Naive B cell (primary cell): ENCODE measurements around the gene DLK1. TPM values are rescaled to one million over a fixed set of nuclear protein-coding genes. Genes with fewer than 3 reads are reported as not detected.

Source experiments
- ATAC-seq, 2 donors: fragments of 150-1000 bp; cut with Tn5 transposase; 2 replicates each; pipeline ENCODE4 v1.10.0; 2021; ENCODE audit warnings: low read depth in 2 of 2, mild to moderate bottlenecking in 2 of 2, moderate library complexity in 2 of 2
- DNase-seq: peaks from one replicate; pipeline ENCODE4 v3.0.0; 2022
- H3K27ac Mint-ChIP-seq, 6 donors: one replicate each; pipeline ENCODE4 v1.8.0; 2020 to 2022; ENCODE audit warnings: mild to moderate bottlenecking in 6 of 6, mixed read lengths in 6 of 6, moderate library complexity in 5 of 6, inconsistent platforms in 2 of 6
- H3K27me3 Mint-ChIP-seq, 3 donors: one replicate each; pipeline ENCODE4 v1.8.0; 2021 to 2022; ENCODE audit warnings: mixed read lengths in 3 of 3, mild to moderate bottlenecking in 1 of 3
- H3K36me3 Mint-ChIP-seq, 2 donors: one replicate each; pipeline ENCODE4 v1.8.0; 2020 to 2022; ENCODE audit warnings: mixed read lengths in 2 of 2, inconsistent platforms in 1 of 2, mild to moderate bottlenecking in 1 of 2
- H3K4me1 Mint-ChIP-seq, 3 donors: one replicate each; pipeline ENCODE4 v1.8.0; 2020 to 2022; ENCODE audit warnings: mixed read lengths in 3 of 3, inconsistent platforms in 1 of 3, mild to moderate bottlenecking in 1 of 3, moderate library complexity in 1 of 3
- H3K4me3 Mint-ChIP-seq, 8 donors: one replicate each; pipeline ENCODE4 v1.8.0; 2020 to 2022; ENCODE audit warnings: mild to moderate bottlenecking in 8 of 8, mixed read lengths in 8 of 8, moderate library complexity in 8 of 8, inconsistent platforms in 2 of 8
- H3K9me3 Mint-ChIP-seq, 7 donors: one replicate each; pipeline ENCODE4 v1.8.0; 2020 to 2022; ENCODE audit warnings: mixed read lengths in 7 of 7, mild to moderate bottlenecking in 5 of 7, inconsistent platforms in 2 of 7, moderate library complexity in 1 of 7
- polyA plus RNA-seq, 6 donors: library from polyadenylated mRNA; unstranded; fragments of 300-500 nt; fragmentation: Illumina TruSeq; gene quantifications; one replicate each; pipeline ENCODE4 v1.2.3, GENCODE V29; 2021; ENCODE audit warnings: low read depth in 6 of 6

DLK1 gene
- polyA plus RNA-seq, 6 donors from 2014 or later, result not detected

DNA sequence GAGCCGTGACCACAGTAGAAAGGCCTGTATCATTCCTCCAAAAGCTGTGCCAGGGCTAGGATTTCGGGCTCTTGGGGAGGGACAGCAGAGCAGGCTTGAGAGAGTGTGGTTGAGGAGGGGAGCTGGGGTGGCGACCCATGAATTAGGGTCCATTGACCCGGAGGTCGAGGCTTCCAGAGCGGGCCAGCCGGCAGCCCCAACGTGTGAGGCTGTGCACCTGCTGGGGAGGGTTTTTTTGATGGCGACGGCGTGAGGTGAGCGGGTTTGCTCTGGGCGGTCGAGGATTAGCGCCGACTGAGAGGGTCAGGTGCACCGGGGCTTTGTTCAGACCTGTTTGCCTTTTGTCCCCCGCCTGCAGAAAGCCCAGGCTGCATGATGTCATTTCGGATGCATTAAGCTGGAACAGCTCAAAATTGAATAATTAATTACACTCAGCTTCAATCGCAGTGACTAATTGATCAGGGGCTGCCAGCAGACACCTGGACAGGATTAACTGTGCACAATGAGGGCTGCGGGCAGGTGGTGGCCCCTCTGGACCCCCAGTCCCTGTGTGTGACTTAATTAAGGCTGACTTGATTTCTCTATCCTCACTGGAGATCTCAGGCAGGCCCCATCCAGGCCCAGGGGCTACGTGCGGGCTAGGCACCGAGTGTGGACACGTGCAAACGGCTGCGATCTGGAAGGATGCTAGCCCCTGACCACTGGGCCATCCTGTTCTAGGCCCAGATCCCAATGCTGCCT is 57.1 kb downstream of the DLK1 start:
- H3K9me3 Mint-ChIP-seq, result peaks cover 0 to 5% (median 0%) of the 10 kb centered on the region in 7 donors
- DNase-seq (no peak), ATAC-seq (no peak)
- H3K27me3 Mint-ChIP-seq, result peaks cover 3 to 17% (median 5%) of the 10 kb centered on the region in 3 donors
- H3K4me1 Mint-ChIP-seq, result peaks cover 0 to 6% (median 0%) of the 10 kb centered on the region in 3 donors
- H3K27ac Mint-ChIP-seq, result no peak overlapping the region
- no peaks in the 10 kb centered on the region for H3K36me3 Mint-ChIP-seq
- no peak overlapping the region for H3K4me3 Mint-ChIP-seq

DNA sequence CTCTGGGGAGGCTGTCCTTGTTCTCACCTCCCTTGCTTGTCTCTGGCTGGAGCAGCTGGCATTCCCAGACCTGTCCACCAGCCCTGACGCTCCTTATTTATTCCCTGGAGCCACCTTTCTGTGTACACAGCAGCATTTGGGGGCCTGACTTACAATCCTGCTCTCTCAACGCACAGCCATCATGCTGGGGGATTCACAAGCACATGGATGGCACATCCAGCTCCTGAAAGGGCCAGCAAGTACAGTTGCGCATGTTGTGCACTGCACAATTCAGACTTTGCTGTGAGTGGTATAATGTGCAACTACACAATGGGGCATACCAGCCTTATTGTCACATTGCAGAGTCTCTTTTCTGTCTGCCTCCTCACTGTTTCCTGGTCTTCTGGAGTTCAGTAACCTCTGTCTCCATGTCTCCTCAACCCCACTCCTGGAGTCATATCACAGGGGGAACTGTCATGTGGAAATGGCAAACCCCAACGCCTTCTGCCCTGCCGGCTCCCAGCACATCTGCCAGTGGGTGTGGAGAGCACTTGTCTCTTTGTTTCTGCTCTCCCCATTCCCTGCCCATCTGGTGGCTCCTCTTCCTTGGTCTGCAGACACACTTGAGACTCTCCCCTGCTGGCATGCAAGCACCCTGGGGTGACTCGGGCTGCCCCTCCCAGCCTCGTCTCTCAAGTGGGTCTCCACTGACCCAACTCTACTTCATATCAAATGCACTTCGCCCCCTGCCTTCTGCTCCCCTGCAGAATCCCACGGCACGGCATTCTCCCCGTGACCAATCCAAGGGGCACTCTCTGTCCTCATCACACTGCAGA is 58.0 kb downstream of the DLK1 start:
- Mint-ChIP-seq H3K27me3 (peaks cover 3 to 19% (median 5%) of the 10 kb centered on the region in 3 donors), H3K27ac (no peak overlapping the region), H3K9me3 (peaks cover 0 to 5% (median 0%) of the 10 kb centered on the region in 7 donors), H3K4me3 (no peak overlapping the region), H3K36me3 (no peaks in the 10 kb centered on the region), H3K4me1 (peaks cover 0 to 6% (median 0%) of the 10 kb centered on the region in 3 donors)
- DNase-seq (no peak), ATAC-seq (no peak)

DNA sequence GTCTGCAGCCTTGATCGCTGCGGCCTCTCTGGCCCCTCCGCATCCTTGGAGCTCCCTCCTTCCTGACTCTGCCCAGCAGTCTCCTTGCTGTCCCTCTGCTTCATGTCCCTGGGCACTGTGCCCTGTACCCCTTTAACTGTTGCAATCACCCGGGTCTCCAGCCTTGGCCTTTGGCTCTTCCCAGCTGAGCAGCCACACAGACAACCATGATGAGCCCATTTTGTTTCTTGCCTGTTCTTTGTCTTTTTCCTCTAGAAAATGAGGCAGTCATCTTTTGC is 58.6 kb downstream of the DLK1 start:
- H3K36me3 Mint-ChIP-seq, result no peaks in the 10 kb centered on the region
- no peak overlapping the region for H3K4me3 Mint-ChIP-seq
- H3K27me3 Mint-ChIP-seq, result peaks cover 3 to 19% (median 5%) of the 10 kb centered on the region in 3 donors
- ATAC-seq (no peak), DNase-seq (no peak)
- H3K4me1 Mint-ChIP-seq, result peaks cover 0 to 6% (median 0%) of the 10 kb centered on the region in 3 donors
- peaks cover 0 to 5% (median 0%) of the 10 kb centered on the region in 7 donors for H3K9me3 Mint-ChIP-seq
- no peak overlapping the region for H3K27ac Mint-ChIP-seq

DNA sequence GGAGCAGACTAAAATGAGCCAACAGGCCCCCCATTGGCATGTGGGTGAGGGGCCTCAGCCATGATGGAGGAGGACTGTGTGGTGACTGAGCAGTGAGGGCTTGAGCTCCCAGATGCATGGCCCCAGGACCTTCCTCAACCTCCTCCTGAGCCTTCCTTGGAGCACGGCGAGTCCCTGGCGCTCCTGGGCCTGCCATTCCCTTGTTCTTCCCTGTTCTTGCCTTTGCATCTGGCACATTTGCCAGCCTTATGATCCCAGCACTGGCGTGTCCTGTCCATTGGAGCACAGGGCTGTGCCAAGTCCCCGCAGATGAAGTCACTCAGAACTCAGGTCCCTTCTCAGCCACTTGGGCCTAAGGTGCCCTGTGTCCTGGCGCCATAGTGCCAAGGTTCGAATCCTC is 58.9 kb downstream of the DLK1 start:
- peaks cover 0 to 6% (median 0%) of the 10 kb centered on the region in 3 donors for H3K4me1 Mint-ChIP-seq
- H3K9me3 Mint-ChIP-seq, result peaks cover 0 to 5% (median 0%) of the 10 kb centered on the region in 7 donors
- peaks cover 3 to 19% (median 5%) of the 10 kb centered on the region in 3 donors for H3K27me3 Mint-ChIP-seq
- DNase-seq (no peak), ATAC-seq (no peak)
- no peak overlapping the region for H3K27ac Mint-ChIP-seq
- no peaks in the 10 kb centered on the region for H3K36me3 Mint-ChIP-seq
- H3K4me3 Mint-ChIP-seq, result no peak overlapping the region

DNA sequence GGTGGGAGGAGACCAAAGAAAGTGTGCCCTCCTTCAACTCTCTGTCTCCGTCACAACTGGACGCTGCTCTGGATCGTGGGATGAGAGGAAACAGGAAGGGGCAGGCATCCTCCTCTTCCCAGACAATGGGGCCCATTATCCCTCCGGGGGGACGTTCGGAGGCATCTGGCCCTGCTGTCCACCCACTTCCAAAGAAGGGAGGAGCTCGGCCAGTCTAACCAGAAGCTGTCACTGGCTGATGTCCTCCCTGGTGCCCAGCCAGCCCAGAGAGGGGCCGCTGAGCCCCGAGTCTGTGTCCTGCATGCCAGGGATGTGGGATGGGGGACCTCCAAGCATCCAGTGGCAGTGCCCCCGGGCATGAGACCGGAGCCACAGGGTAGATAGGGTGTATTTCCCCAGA is 59.4 kb downstream of the DLK1 start:
- H3K9me3 Mint-ChIP-seq, result peaks cover 0 to 5% (median 0%) of the 10 kb centered on the region in 7 donors
- H3K36me3 Mint-ChIP-seq, result no peaks in the 10 kb centered on the region
- peaks cover 0 to 6% (median 0%) of the 10 kb centered on the region in 3 donors for H3K4me1 Mint-ChIP-seq
- peaks cover 3 to 24% (median 8%) of the 10 kb centered on the region in 3 donors for H3K27me3 Mint-ChIP-seq
- ATAC-seq (no peak), DNase-seq (no peak)
- H3K27ac Mint-ChIP-seq, result no peak overlapping the region
- H3K4me3 Mint-ChIP-seq, result no peak overlapping the region

DNA sequence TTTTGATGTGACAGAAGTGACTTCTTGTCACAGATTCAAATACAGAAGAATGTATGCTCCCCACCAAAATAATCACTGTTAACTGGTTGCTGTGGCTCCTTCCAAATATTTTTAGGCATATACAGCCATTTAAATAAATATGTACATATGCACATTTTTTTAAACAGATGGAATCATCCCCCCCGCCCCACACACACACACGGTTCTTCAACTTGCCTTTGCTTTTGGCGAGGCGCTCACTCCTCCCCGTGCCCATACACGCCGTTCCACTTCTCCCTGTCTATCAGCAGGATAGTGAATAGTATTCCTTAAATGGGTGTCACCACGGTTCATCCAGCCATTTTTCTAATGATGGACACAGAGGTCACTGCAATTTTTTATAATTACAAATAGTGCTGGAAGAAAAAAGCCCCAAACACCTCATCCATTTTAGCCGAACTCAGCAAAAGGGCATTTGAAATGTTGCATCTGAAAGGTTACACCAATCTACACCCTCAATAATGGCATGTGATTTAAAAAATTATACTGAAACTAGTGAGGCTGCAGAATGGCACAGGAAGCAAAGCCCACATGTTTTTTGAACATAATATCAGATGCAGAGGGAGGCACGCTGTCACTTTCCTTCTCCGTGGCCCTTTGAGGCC is 60.0 kb downstream of the DLK1 start:
- H3K9me3 Mint-ChIP-seq, result peaks cover 0 to 5% (median 0%) of the 10 kb centered on the region in 7 donors
- no peak overlapping the region for H3K4me3 Mint-ChIP-seq
- no peaks in the 10 kb centered on the region for H3K36me3 Mint-ChIP-seq
- no peak overlapping the region for H3K27ac Mint-ChIP-seq
- peaks cover 3 to 28% (median 14%) of the 10 kb centered on the region in 3 donors for H3K27me3 Mint-ChIP-seq
- DNase-seq (no peak), ATAC-seq (no peak)
- peaks cover 0 to 6% (median 0%) of the 10 kb centered on the region in 3 donors for H3K4me1 Mint-ChIP-seq

DNA sequence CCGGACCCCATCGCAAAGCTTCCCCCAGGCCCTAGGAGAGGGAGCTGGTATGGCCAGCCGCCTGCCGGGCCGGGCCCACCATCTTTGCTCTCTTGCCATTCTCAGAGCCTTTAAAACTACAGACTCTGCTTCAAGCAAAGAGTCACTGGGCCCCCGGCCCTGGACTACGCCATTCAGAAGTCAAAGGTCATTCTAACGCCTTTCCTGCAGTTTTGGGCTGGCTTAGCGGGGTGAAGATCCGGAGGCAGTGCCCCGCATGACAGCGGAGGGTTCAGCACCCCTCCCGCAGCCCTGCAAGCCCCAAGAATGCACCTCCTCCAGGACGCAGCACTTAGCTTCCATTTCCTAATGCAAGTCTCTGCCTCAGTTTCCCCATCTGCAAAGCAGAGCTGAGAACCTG is 61.0 kb downstream of the DLK1 start:
- Mint-ChIP-seq H3K27ac (no peak overlapping the region), H3K9me3 (peaks cover 0 to 5% (median 0%) of the 10 kb centered on the region in 7 donors), H3K4me3 (no peak overlapping the region), H3K36me3 (no peaks in the 10 kb centered on the region), H3K27me3 (peaks cover 3 to 36% (median 18%) of the 10 kb centered on the region in 3 donors), H3K4me1 (peaks cover 0 to 5% (median 0%) of the 10 kb centered on the region in 3 donors)
- ATAC-seq, result no peak
- DNase-seq, result no peak

Other genes starting within 250 kb of the DLK1 start
- gene BEGAIN, start 139.5 kb upstream of the DLK1 start, polyA plus RNA-seq, result 1 to 10 TPM in 1 of 6 donors, under 1 TPM in 2, not detected in 3; 0.55 to 1.2 (median 0.92) TPM
- under 1 TPM in 1 of 6 donors, not detected in 5; 0.18 TPM for gene MEG3, start 99.2 kb downstream of the DLK1 start, polyA plus RNA-seq
- not detected for gene RTL1, start 176.8 kb downstream of the DLK1 start, polyA plus RNA-seq